Measurements from ENCODE around the gene PPP1R27.

- no peak for TF ChIP-seq YY1 (IDR thresholded peaks at IDR 0.05; ENCODE audit: insufficient read depth, insufficient read length)
- no peak for TF ChIP-seq SUZ12 (IDR thresholded peaks at IDR 0.05; ENCODE audit: extremely low read depth, insufficient read depth, insufficient read length)
- no peak for TF ChIP-seq ZNF274 (IDR thresholded peaks at IDR 0.05; ENCODE audit: low read depth, low read length)
Observed at GRCh38 chr17:81801327-81801726, 33.5 kb downstream of the PPP1R27 start.

Measured in NT2/D1 (cell line).